Renal cortex interstitium (tissue), 11 donors: ENCODE measurements around the gene CFAP20. TPM values are rescaled to one million over a fixed set of nuclear protein-coding genes. Genes with fewer than 3 reads are reported as not detected.
"Not testable (repeated sequence)": the region's sequence is repeated elsewhere in the genome, so short reads cannot be mapped to it uniquely, and the experiment has no call there.

Experiments used
- DNase-seq, 11 donors: peaks; one replicate each; pipeline ENCODE4 v3.0.0-alpha.2; 2013; ENCODE audit warnings: low read depth in 9 of 11, low spot score in 4 of 11; ENCODE audit errors: extremely low read depth in 1 of 11
- polyA plus RNA-seq, 3 donors: library from polyadenylated mRNA; unstranded; fragments of 120-200 nt; gene quantifications; one replicate each; pipeline ENCODE4 v1.2.1, GENCODE V29; 2013; ENCODE audit not compliant: insufficient read length in 3 of 3

The CFAP20 gene
- polyA plus RNA-seq, 3 donors, result 63.9 to 67.7 (median 65.3) TPM

GRCh38 chr16:58085171-58085570 lies 44.0 kb downstream of the CFAP20 start:
- DNase-seq, result no peak

- no peak for DNase-seq
These were observed 44.5 kb downstream of the CFAP20 start for GRCh38 chr16:58084635-58085034.

- no peak for DNase-seq
These were observed 46.8 kb downstream of the CFAP20 start for GRCh38 chr16:58082381-58082780.

- DNase-seq, result not testable (repeated sequence)
These were observed 48.5 kb downstream of the CFAP20 start for GRCh38 chr16:58080657-58081056.

- DNase-seq, result no peak
These were observed 51.4 kb downstream of the CFAP20 start for GRCh38 chr16:58077796-58078195.

GRCh38 chr16:58076514-58076913 lies 52.7 kb downstream of the CFAP20 start:
- no peak for DNase-seq

- DNase-seq, result no peak
These were observed 54.5 kb downstream of the CFAP20 start for GRCh38 chr16:58074657-58075056.

GRCh38 chr16:58073086-58073485 lies 56.1 kb downstream of the CFAP20 start:
- not testable (repeated sequence) for DNase-seq

GRCh38 chr16:58072134-58072533 lies 57.0 kb downstream of the CFAP20 start:
- DNase-seq, result not testable (repeated sequence)

GRCh38 chr16:58070585-58070984 lies 58.6 kb downstream of the CFAP20 start:
- DNase-seq, result no peak

Other genes starting within 250 kb of the CFAP20 start
- under 1 TPM in 1 of 3 donors, not detected in 2; 0.11 TPM for gene CNGB1, start 158.3 kb downstream of the CFAP20 start, polyA plus RNA-seq
- gene ZNF319, start 128.7 kb downstream of the CFAP20 start, polyA plus RNA-seq, result 10 to 100 TPM in 1 of 3 donors, 1 to 10 TPM in 2; 9.2 to 12.8 (median 9.9) TPM
- gene USB1, start 128.0 kb downstream of the CFAP20 start, polyA plus RNA-seq, result 10 to 100 TPM; 21.1 to 21.9 (median 21.4) TPM
- gene MMP15, start 103.6 kb downstream of the CFAP20 start, polyA plus RNA-seq, result 10 to 100 TPM; 10.9 to 17.9 (median 14.9) TPM
- gene CSNK2A2, start 68.7 kb upstream of the CFAP20 start, polyA plus RNA-seq, result 10 to 100 TPM; 63.1 to 77.8 (median 68.2) TPM
- not detected for gene PRSS54, start 165.6 kb upstream of the CFAP20 start, polyA plus RNA-seq